Loucy (cell line): ENCODE measurements around the gene DSCAM.

ENCODE experiments used
- H2AFZ ChIP-seq: fragments of 200-600 bp; sonication (generic); 2 replicates; pipeline ENCODE4 v1.6.0; 2016; ENCODE audit warnings: antibody characterized with exemption, mild to moderate bottlenecking, low read length, moderate library complexity
- H3F3A ChIP-seq: fragments of 200-600 bp; 2 replicates; pipeline ENCODE4 v1.6.0; 2016; ENCODE audit warnings: antibody characterized with exemption, low read depth, mild to moderate bottlenecking
- H3K27me3 ChIP-seq: fragments of 200-600 bp; sonication (generic); 2 replicates; pipeline ENCODE4 v1.6.1; 2014; ENCODE audit warnings: low read length, mild to moderate bottlenecking; ENCODE audit not compliant: insufficient read depth, poor library complexity, severe bottlenecking
- H3K36me3 ChIP-seq: fragments of 200-600 bp; sonication (generic); 2 replicates; pipeline ENCODE4 v1.6.1; 2016; ENCODE audit warnings: low read length; ENCODE audit not compliant: insufficient read depth
- H3K4me1 ChIP-seq: fragments of 200-600 bp; sonication (generic); 2 replicates; pipeline ENCODE4 v1.5.1; 2014; ENCODE audit warnings: low read length, mild to moderate bottlenecking; ENCODE audit not compliant: insufficient read depth, poor library complexity, severe bottlenecking
- H3K4me2 ChIP-seq: fragments of 200-600 bp; sonication (generic); 2 replicates; pipeline ENCODE4 v1.6.0; 2014; ENCODE audit warnings: antibody characterized with exemption, low read length, low read depth, mild to moderate bottlenecking; ENCODE audit not compliant: poor library complexity, severe bottlenecking
- H3K4me3 ChIP-seq: fragments of 200-600 bp; sonication (generic); 2 replicates; pipeline ENCODE4 v1.5.1; 2014; ENCODE audit warnings: low read length, mild to moderate bottlenecking, mixed read lengths; ENCODE audit not compliant: poor library complexity, severe bottlenecking
- H3K79me2 ChIP-seq: fragments of 200-600 bp; sonication (generic); 2 replicates; pipeline ENCODE4 v1.6.1; 2014; ENCODE audit warnings: low read length; ENCODE audit not compliant: insufficient read depth
- H3K9ac ChIP-seq: fragments of 200-600 bp; sonication (generic); 2 replicates; pipeline ENCODE4 v1.6.0; 2014; ENCODE audit warnings: mild to moderate bottlenecking, low read depth, low read length, moderate library complexity; ENCODE audit not compliant: poor library complexity, severe bottlenecking
- H3K9me2 ChIP-seq: fragments of 200-600 bp; sonication (generic); replicated peaks from 2 replicates; pipeline ENCODE4 v1.6.1; 2016; ENCODE audit warnings: low read depth, low read length, mixed read lengths
- H3K9me3 ChIP-seq: fragments of 200-600 bp; sonication (generic); 2 replicates; pipeline ENCODE4 v1.6.1; 2014; ENCODE audit warnings: mild to moderate bottlenecking, antibody characterized with exemption, low read length, low read depth; ENCODE audit not compliant: insufficient read depth
- H4K20me1 ChIP-seq: fragments of 200-600 bp; sonication (generic); 2 replicates; pipeline ENCODE4 v1.6.0; 2014; ENCODE audit warnings: antibody characterized with exemption, low read length, mild to moderate bottlenecking; ENCODE audit not compliant: insufficient read depth, poor library complexity, severe bottlenecking
- EZH2phosphoT487 ChIP-seq: fragments of 200-600 bp; IDR thresholded peaks from 2 replicates; pipeline ENCODE4 v1.6.1; 2018; ENCODE audit warnings: antibody characterized with exemption, mild to moderate bottlenecking, moderate library complexity, borderline replicate concordance
- TF ChIP-seq, protein P1 (sequence below): fragments of 200-600 bp; sonication (generic); conservative IDR thresholded peaks from 2 replicates; pipeline ENCODE4 v1.5.1; 2014; ENCODE audit warnings: mild to moderate bottlenecking, antibody characterized with exemption, low read length

DSCAM gene

DNA sequence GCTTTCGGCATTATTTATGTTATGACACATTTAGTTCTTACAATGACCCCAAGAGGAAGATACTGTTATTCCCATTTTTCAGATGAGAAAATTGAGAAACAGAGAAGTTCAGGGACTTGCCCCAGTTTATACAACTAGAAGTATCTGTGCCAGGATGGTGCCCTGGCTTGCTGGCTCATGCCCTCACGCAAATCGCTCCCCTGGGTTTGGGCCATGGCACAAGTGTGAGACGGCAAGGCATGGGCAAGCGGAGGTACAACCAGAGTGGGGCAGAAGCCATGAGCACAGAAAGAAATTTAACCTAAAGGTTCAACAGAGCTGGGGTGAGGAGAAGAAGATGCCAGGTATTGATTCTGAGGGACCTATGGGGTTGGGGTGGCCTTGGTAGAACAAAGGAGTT lies 469.8 kb downstream of the DSCAM start:
- Histone ChIP-seq H3K4me2 (no peak overlapping the region), H3K79me2 (no peaks in the 10 kb centered on the region), H3K9me3 (no peaks in the 10 kb centered on the region; the same call in 1 of the 2 replicates), H2AFZ (no peak overlapping the region), H3K27me3 (no peaks in the 10 kb centered on the region), H4K20me1 (no peaks in the 10 kb centered on the region), H3K9ac (no peak overlapping the region), H3K36me3 (no peaks in the 10 kb centered on the region), H3F3A (no peaks in the 10 kb centered on the region), H3K4me3 (no peak overlapping the region), H3K9me2 (no peaks in the 10 kb centered on the region), H3K4me1 (no peaks in the 10 kb centered on the region)
- TF ChIP-seq, protein P1, sequence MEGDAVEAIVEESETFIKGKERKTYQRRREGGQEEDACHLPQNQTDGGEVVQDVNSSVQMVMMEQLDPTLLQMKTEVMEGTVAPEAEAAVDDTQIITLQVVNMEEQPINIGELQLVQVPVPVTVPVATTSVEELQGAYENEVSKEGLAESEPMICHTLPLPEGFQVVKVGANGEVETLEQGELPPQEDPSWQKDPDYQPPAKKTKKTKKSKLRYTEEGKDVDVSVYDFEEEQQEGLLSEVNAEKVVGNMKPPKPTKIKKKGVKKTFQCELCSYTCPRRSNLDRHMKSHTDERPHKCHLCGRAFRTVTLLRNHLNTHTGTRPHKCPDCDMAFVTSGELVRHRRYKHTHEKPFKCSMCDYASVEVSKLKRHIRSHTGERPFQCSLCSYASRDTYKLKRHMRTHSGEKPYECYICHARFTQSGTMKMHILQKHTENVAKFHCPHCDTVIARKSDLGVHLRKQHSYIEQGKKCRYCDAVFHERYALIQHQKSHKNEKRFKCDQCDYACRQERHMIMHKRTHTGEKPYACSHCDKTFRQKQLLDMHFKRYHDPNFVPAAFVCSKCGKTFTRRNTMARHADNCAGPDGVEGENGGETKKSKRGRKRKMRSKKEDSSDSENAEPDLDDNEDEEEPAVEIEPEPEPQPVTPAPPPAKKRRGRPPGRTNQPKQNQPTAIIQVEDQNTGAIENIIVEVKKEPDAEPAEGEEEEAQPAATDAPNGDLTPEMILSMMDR = no peak
- no peak for TF ChIP-seq EZH2phosphoT487

DNA sequence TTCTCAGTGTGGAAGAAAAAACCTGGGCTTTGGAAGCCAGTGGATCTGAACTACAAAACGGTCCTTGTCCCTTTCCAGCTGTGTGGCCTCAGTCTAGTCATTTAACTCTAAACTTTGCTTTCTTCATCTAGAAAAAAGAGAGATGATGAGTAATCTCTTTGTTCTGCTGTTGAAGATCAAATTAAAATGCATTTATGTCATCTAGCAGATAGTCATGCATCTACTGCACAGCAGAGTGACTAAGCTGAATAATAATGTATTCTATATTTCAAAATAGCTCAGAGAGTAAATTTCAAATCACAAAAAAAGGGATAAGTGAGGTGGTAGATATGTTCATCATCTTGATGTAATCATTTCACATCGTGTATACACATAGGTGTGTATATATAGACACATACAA lies 473.2 kb downstream of the DSCAM start:
- no peak for TF ChIP-seq EZH2phosphoT487
- TF ChIP-seq, protein P1 = no peak
- no peak overlapping the region for H2AFZ ChIP-seq
- H3K79me2 ChIP-seq = no peaks in the 10 kb centered on the region
- no peak overlapping the region for H3K4me3 ChIP-seq
- H3K9ac ChIP-seq = no peak overlapping the region
- H3K4me1 ChIP-seq = no peaks in the 10 kb centered on the region
- H3K36me3 ChIP-seq = no peaks in the 10 kb centered on the region
- no peaks in the 10 kb centered on the region for H3F3A ChIP-seq
- no peaks in the 10 kb centered on the region; the same call in 1 of the 2 replicates for H3K9me3 ChIP-seq
- H3K4me2 ChIP-seq = no peak overlapping the region
- H3K9me2 ChIP-seq = no peaks in the 10 kb centered on the region
- no peaks in the 10 kb centered on the region for H4K20me1 ChIP-seq
- no peaks in the 10 kb centered on the region for H3K27me3 ChIP-seq

- Histone ChIP-seq H3K79me2 (no peaks in the 10 kb centered on the region), H3K9ac (no peak overlapping the region), H3K4me1 (no peaks in the 10 kb centered on the region), H3K4me3 (no peak overlapping the region), H3K36me3 (no peaks in the 10 kb centered on the region), H2AFZ (no peak overlapping the region), H3K4me2 (no peak overlapping the region), H3K9me3 (no peaks in the 10 kb centered on the region; the same call in 1 of the 2 replicates), H3F3A (no peaks in the 10 kb centered on the region), H4K20me1 (no peaks in the 10 kb centered on the region), H3K9me2 (no peaks in the 10 kb centered on the region), H3K27me3 (no peaks in the 10 kb centered on the region)
- TF ChIP-seq, protein P1 = no peak
- TF ChIP-seq EZH2phosphoT487 = no peak
These were observed 474.5 kb downstream of the DSCAM start for GRCh38 chr21:40372506-40372905.
